Fibroblast of pulmonary artery (primary cell): ENCODE results near the gene THRA.

Experiments
- DNase-seq: peaks from one replicate; pipeline ENCODE4 v3.0.0-alpha.2; 2010; ENCODE audit warnings: low read depth
- H3K4me3 ChIP-seq: replicated peaks from 2 replicates; pipeline ENCODE4 v1.5.1; 2011; ENCODE audit warnings: low read depth, mild to moderate bottlenecking, control low read depth, low read length, moderate library complexity
- CTCF ChIP-seq: IDR thresholded peaks from 2 replicates; pipeline ENCODE4 v1.5.1; 2011; ENCODE audit warnings: mild to moderate bottlenecking, control low read depth, low read length, inconsistent platforms; ENCODE audit errors: missing control alignments

The THRA gene

DNA sequence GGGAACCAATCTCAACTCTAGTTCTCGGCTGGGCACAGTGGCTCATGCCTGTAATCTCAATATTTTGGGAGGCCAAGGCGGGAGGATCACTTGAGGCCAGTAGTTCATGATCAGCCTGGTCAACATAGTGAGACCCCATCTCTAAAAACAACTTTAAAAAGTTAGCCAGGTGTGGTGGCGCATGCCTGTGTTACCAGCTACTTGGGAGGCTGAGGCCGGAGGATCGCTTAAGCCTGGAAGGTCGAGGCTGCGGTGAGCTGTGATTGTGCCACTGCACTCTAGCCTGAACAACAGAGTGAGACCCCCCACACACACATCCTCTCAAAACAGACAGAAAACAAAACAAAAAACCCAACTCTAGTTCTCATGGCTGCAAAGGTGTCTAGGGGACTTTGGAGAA, 4.9 kb downstream of the THRA start:
- no peak for DNase-seq
- H3K4me3 ChIP-seq = no peak overlapping the region
- no peak for TF ChIP-seq CTCF

GRCh38 chr17:40068129-40068581, 5.4 kb downstream of the THRA start:
- no peak for TF ChIP-seq CTCF
- peak overlapping the region; percentile 36 for H3K4me3 ChIP-seq
- DNase-seq = no peak

- no peak for DNase-seq
- no peak for TF ChIP-seq CTCF
- peak overlapping the region; percentile 36 for H3K4me3 ChIP-seq
These were observed 5.8 kb downstream of the THRA start for GRCh38 chr17:40068584-40068916.

DNA sequence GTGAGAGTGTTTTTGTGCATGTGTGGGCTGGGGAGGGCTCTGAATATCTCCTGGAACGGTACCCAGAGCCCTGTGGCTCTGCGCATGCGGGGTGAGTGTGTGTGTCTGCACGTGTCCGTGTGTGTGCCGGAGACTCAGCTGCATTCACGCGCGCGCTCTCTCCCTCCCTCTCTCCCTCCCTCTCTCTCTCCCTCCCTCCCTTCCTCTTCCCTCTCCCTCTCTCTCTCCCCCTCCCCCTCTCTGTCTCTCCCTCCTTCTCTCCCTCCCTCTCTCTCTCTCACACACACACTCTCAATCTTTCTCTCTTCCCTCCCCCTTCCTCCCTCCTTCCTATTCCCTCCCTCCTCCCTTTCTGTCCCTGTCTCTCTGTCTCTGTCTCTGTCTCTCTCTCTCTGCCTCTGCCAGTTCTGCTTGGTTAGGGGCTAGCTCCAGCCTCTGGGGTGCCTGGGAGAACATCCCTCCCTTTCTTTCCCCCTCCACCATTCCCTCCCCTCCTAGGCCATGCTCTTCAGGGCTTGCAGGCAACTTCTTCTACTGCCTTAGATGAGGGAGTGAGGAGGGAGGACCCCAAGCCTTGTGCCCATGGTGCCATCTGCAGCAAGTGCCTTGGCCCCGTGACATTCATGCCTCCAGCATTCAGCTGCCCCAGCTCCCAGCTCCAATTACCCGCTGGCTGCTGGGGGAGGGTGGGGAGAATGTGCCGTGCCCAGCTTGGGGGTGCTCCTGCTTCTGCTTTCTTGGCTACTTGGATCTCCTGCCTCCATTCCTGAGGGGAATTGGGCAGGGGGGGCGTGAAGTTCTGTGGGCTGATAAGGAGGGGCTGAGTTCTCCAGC, 6.4 kb downstream of the THRA start:
- peak; percentile 86 for DNase-seq
- peak overlapping the region; percentile 36 for H3K4me3 ChIP-seq
- no peak for TF ChIP-seq CTCF

DNA sequence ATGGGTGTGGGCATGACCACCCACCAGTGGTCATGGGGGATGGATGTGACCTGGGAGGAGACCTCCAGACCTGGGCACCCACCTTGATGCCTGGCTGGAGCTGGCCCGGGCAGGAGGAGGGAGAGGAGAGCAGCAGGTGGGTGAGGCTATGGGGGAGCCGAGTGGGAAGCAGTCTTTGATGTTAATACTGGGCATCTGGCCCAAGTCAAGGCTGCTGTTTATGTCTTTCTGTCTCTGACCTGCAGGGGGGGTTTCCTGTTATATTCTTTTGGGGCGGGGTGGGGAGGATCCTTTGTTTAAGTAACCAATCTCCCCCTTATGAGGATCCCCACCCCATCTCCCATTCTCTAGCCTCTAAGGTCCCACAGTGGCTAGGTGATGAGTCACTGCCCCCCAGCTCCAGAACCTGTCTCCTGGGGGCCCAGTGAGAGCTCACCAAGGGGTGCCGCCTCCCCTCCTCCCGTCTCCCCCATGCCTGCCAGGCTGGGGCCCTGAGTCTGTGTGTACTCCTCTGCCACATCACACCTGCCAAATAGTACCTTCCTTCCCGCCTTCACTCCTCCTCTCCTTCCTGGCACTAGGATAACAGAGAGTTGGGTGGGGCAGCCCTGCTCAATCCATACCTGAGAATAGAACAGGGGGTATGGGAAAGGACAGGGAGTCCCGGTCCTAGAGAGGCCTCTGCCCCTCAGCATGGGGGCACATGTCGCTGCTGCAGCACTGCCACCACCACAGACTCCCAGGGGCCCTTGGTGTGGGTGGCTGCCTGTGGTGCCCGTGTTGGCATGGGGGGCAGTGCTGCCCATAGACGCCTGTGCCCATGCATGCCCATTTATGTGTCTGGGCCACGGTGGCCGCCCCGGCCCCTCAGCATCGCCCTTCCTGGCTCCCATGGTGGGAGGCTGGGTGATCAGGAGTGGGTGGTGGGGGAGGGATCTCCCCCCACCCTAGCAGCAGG, 7.3 kb downstream of the THRA start:
- DNase-seq = peak; percentile 48
- H3K4me3 ChIP-seq = no peak overlapping the region
- TF ChIP-seq CTCF = peak; percentile 22

DNA sequence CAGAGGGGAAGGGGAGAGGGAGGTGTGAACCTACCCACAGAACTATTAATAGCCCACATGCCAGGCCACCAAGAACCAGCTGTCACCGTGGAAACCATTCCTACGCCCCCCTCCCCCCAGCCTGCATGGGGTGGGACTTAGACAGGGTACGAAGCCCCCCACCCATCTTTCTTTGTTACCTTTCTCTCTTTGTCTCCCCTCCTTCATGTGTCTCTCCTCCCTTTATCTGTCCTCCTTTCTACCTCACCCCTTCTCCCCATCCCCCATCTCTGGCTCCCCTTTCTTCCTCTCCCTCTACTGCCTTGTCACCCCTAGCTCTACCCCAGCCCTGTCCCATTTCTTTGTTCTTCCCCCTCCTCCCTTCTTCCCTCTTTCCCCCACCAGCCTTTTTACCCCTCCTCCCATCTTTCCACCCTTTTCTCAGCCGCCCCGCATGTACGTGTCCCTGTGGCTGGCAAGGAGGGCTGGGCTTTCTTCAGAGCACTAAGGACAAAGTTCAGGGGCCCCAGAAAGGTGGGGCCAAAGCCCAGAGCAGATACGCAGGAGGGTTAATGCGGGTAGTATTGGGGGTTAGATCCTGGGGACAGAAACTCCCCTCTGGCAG, 8.0 kb downstream of the THRA start:
- DNase-seq = no peak
- H3K4me3 ChIP-seq = no peak overlapping the region
- no peak for TF ChIP-seq CTCF
